OCI-LY7 (cell line): Measurements from ENCODE around the gene ETFB. TPM values are rescaled to one million over a fixed set of nuclear protein-coding genes. Genes with fewer than 3 reads are reported as not detected.
"Not testable (repeated sequence)": the region's sequence is repeated elsewhere in the genome, so short reads cannot be mapped to it uniquely, and the experiment has no call there.

Experiments
- BruUV-seq: library from RNA; stranded (reverse); fragments of 400-500 nt; replicated peaks from 2 replicates; lab custom pipeline; 2021; lab: Mats Ljungman, UMichigan
- CTCF ChIA-PET: fragments of 300-600 bp; sonication (Branson Sonifier 250); formaldehyde crosslinking; loops from one replicate; lab custom pipeline; 2022; ENCODE audit warnings: antibody characterized with exemption; ENCODE audit not compliant: unreplicated experiment; lab: Charles Lee
- POLR2A ChIA-PET: fragments of 300-600 bp; sonication (Branson Sonifier 250); formaldehyde crosslinking; loops from one replicate; lab custom pipeline; 2022; ENCODE audit warnings: antibody characterized with exemption; lab: Charles Lee
- DNase-seq: peaks from one replicate; pipeline ENCODE4 v3.0.0-alpha.2; 2015; ENCODE audit warnings: low spot score
- H2AFZ ChIP-seq: fragments of 200-600 bp; sonication (generic), shearing (Covaris generic); 2 replicates; pipeline ENCODE4 v1.6.1; 2014; ENCODE audit warnings: mild to moderate bottlenecking, antibody characterized with exemption, low read length, moderate library complexity
- H3K27ac ChIP-seq: fragments of 200-600 bp; sonication (generic); 2 replicates; pipeline ENCODE4 v1.5.1; 2014; ENCODE audit warnings: mixed run types, low read depth, mild to moderate bottlenecking, moderate library complexity, low read length, inconsistent platforms; ENCODE audit not compliant: poor library complexity, severe bottlenecking
- H3K36me3 ChIP-seq: fragments of 200-600 bp; sonication (generic); 2 replicates; pipeline ENCODE4 v1.6.1; 2014; ENCODE audit warnings: mild to moderate bottlenecking, antibody characterized with exemption, low read length, moderate library complexity, mixed read lengths; ENCODE audit not compliant: insufficient read depth
- H3K4me1 ChIP-seq: fragments of 200-600 bp; sonication (generic); 2 replicates; pipeline ENCODE4 v1.5.1; 2014; ENCODE audit warnings: mild to moderate bottlenecking, low read length; ENCODE audit not compliant: insufficient read depth, poor library complexity, severe bottlenecking
- H3K4me2 ChIP-seq: fragments of 200-600 bp; sonication (generic); 2 replicates; pipeline ENCODE4 v1.6.1; 2014; ENCODE audit warnings: mild to moderate bottlenecking, low read length
- H3K4me3 ChIP-seq: fragments of 200-600 bp; sonication (generic); 2 replicates; pipeline ENCODE4 v1.5.1; 2014; ENCODE audit warnings: mild to moderate bottlenecking, low read depth, low read length; ENCODE audit not compliant: poor library complexity, severe bottlenecking
- H3K79me2 ChIP-seq: fragments of 200-600 bp; sonication (generic); 2 replicates; pipeline ENCODE4 v1.6.1; 2016; ENCODE audit warnings: low read depth, mild to moderate bottlenecking, low read length, moderate library complexity, mixed read lengths; ENCODE audit not compliant: insufficient read depth
- H3K9me2 ChIP-seq: fragments of 200-600 bp; sonication (generic); 2 replicates; pipeline ENCODE4 v1.6.1; 2016; ENCODE audit warnings: mild to moderate bottlenecking, low read length, mixed read lengths; ENCODE audit not compliant: insufficient read depth
- H3K9me3 ChIP-seq: fragments of 200-600 bp; sonication (generic); 2 replicates; pipeline ENCODE4 v1.6.1; 2014; ENCODE audit warnings: mild to moderate bottlenecking, mixed run types, low read length, mixed read lengths
- H4K20me1 ChIP-seq: fragments of 200-600 bp; sonication (generic); 2 replicates; pipeline ENCODE4 v1.6.1; 2014; ENCODE audit warnings: mild to moderate bottlenecking, antibody characterized with exemption, low read length, moderate library complexity, mixed read lengths; ENCODE audit not compliant: insufficient read depth
- EZH2phosphoT487 ChIP-seq: fragments of 200-600 bp; sonication (generic); IDR thresholded peaks from 2 replicates; pipeline ENCODE4 v1.6.1; 2018; ENCODE audit warnings: low read depth, borderline replicate concordance, mild to moderate bottlenecking, mixed run types, antibody characterized with exemption, low read length, moderate library complexity, mixed read lengths
- intact Hi-C: fragments of 100-400 bp; cut with micrococcal nuclease; formaldehyde crosslinking; loops from one replicate; pipeline ENCODE4 v1.10.0; 2022; ENCODE audit not compliant: unreplicated experiment
- total RNA-seq, 2 experiments: library from RNA; depleted of rRNA in 1 of 2; stranded (reverse); fragments of >200 nt in 1 of 2; shearing (Covaris generic) in 1 of 2; gene quantifications; 2 replicates each; pipeline ENCODE4 v1.2.3, GENCODE V29; 2014 to 2022
- TF ChIP-seq, protein P1 (sequence below): fragments of 200-600 bp; sonication (generic); conservative IDR thresholded peaks from 2 replicates; pipeline ENCODE4 v1.5.1; 2014; ENCODE audit warnings: mild to moderate bottlenecking, antibody characterized with exemption, low read length, moderate library complexity, mixed read lengths

ETFB gene
- total RNA-seq, 2 experiments from 2014 or later: 58.2 to 71.6 TPM

GRCh38 chr19:51402117-51402516 lies 35.9 kb upstream of the ETFB start:
- Histone ChIP-seq H3K79me2 (no peaks in the 10 kb centered on the region), H3K4me2 (no peak overlapping the region), H3K9me3 (peaks cover 13% of the 10 kb centered on the region), H3K4me1 (no peaks in the 10 kb centered on the region), H3K9me2 (no peaks in the 10 kb centered on the region), H4K20me1 (no peaks in the 10 kb centered on the region), H3K4me3 (no peak overlapping the region), H2AFZ (no peak overlapping the region), H3K36me3 (peaks cover 11% of the 10 kb centered on the region; the same call in 1 of the 2 replicates), H3K27ac (no peak overlapping the region)
- TF ChIP-seq, protein P1, sequence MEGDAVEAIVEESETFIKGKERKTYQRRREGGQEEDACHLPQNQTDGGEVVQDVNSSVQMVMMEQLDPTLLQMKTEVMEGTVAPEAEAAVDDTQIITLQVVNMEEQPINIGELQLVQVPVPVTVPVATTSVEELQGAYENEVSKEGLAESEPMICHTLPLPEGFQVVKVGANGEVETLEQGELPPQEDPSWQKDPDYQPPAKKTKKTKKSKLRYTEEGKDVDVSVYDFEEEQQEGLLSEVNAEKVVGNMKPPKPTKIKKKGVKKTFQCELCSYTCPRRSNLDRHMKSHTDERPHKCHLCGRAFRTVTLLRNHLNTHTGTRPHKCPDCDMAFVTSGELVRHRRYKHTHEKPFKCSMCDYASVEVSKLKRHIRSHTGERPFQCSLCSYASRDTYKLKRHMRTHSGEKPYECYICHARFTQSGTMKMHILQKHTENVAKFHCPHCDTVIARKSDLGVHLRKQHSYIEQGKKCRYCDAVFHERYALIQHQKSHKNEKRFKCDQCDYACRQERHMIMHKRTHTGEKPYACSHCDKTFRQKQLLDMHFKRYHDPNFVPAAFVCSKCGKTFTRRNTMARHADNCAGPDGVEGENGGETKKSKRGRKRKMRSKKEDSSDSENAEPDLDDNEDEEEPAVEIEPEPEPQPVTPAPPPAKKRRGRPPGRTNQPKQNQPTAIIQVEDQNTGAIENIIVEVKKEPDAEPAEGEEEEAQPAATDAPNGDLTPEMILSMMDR: no peak
- no TSS peak for BruUV-seq
- intact Hi-C loops: no loop called here
- DNase-seq: no peak
- CTCF ChIA-PET: no interaction called here
- POLR2A ChIA-PET: no interaction called here

DNA sequence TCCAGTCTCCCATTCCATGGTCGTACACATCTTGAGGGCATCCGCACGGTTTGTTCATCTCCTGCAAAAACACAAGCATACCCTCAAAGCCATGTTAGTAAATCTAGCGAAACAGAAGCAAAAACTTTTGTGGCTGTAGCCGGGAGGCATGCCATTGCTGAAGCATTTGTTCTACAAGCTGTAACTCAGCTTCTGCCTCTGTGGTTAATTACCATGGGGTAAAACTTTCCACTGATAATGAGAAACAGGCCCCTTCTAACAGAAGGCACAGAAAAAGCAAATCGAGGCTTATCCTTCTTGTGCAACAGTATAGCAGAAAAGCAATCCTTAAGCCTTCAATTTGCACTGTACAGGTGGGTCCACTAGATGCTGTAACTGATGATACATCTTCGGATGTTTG lies 33.7 kb upstream of the ETFB start:
- Histone ChIP-seq H3K4me1 (peaks cover 13% of the 10 kb centered on the region), H3K36me3 (peaks cover 11% of the 10 kb centered on the region; the same call in 1 of the 2 replicates), H3K9me3 (peaks cover 13% of the 10 kb centered on the region)
- intact Hi-C loops, H3K4me3 ChIP-seq, H2AFZ ChIP-seq, H3K27ac ChIP-seq, POLR2A ChIA-PET, H4K20me1 ChIP-seq, H3K79me2 ChIP-seq, BruUV-seq, DNase-seq, H3K9me2 ChIP-seq, H3K4me2 ChIP-seq: not testable (repeated sequence)
- CTCF ChIA-PET: interaction anchor here (1.0 kb wide), 1 partner anchor 18 kb away, joined by 3 read pairs; the partner anchor contains the start of gene SIGLEC10

- Histone ChIP-seq H3K4me1 (peaks cover 14% of the 10 kb centered on the region), H2AFZ (no peak overlapping the region), H3K36me3 (peaks cover 11% of the 10 kb centered on the region; the same call in 1 of the 2 replicates), H3K27ac (no peak overlapping the region), H3K9me2 (no peaks in the 10 kb centered on the region), H3K9me3 (peaks cover 13% of the 10 kb centered on the region), H3K79me2 (no peaks in the 10 kb centered on the region; the same call in 1 of the 2 replicates), H3K4me2 (no peak overlapping the region), H3K4me3 (no peak overlapping the region), H4K20me1 (no peaks in the 10 kb centered on the region)
- CTCF ChIA-PET: interaction anchor here (1.0 kb wide), 1 partner anchor 19 kb away, joined by 3 read pairs; the partner anchor contains the start of gene SIGLEC10
- POLR2A ChIA-PET: interaction anchor here (0.6 kb wide), 1 partner anchor 59 kb away, joined by 3 read pairs; no protein-coding TSS in a partner anchor
- BruUV-seq: no TSS peak
- DNase-seq: no peak
- intact Hi-C loops: no loop called here
- TF ChIP-seq, protein P1: no peak
- no peak for TF ChIP-seq EZH2phosphoT487
Observed at GRCh38 chr19:51399231-51399630, 33.0 kb upstream of the ETFB start.
